ENCODE results near the gene PTPRN2.
"Not testable (repeated sequence)": the region's sequence is repeated elsewhere in the genome, so short reads cannot be mapped to it uniquely, and the experiment has no call there.

Gene PTPRN2

GRCh38 chr7:157753713-157754415 is 833.8 kb downstream of the PTPRN2 start:
- DNase-seq (ENCODE audit: low spot score), result no peak

GRCh38 chr7:157752832-157753291 is 834.8 kb downstream of the PTPRN2 start:
- DNase-seq (ENCODE audit: low spot score), result no peak

- no peak for DNase-seq (ENCODE audit: low spot score)
Observed at GRCh38 chr7:157751951-157752673, 835.5 kb downstream of the PTPRN2 start.

- DNase-seq (ENCODE audit: low spot score), result no peak
Observed at GRCh38 chr7:157751406-157751805, 836.2 kb downstream of the PTPRN2 start.

GRCh38 chr7:157750291-157750690 is 837.3 kb downstream of the PTPRN2 start:
- DNase-seq (ENCODE audit: low spot score), result no peak

GRCh38 chr7:157745721-157746709 is 841.6 kb downstream of the PTPRN2 start:
- no peak for DNase-seq (ENCODE audit: low spot score)

GRCh38 chr7:157744786-157745601 is 842.6 kb downstream of the PTPRN2 start:
- no peak for DNase-seq (ENCODE audit: low spot score)

GRCh38 chr7:157743781-157744525 is 843.7 kb downstream of the PTPRN2 start:
- DNase-seq (ENCODE audit: low spot score), result no peak

GRCh38 chr7:157740251-157740798 is 847.3 kb downstream of the PTPRN2 start:
- no peak for DNase-seq (ENCODE audit: low spot score)

GRCh38 chr7:157739650-157740049 is 848.0 kb downstream of the PTPRN2 start:
- DNase-seq (ENCODE audit: low spot score), result no peak

- DNase-seq (ENCODE audit: low spot score), result no peak
Observed at GRCh38 chr7:157739031-157739430, 848.6 kb downstream of the PTPRN2 start.

GRCh38 chr7:157738066-157738460 is 849.6 kb downstream of the PTPRN2 start:
- DNase-seq (ENCODE audit: low spot score), result no peak

- no peak for DNase-seq (ENCODE audit: low spot score)
Observed at GRCh38 chr7:157737151-157738065, 850.2 kb downstream of the PTPRN2 start.

GRCh38 chr7:157736341-157736740 is 851.3 kb downstream of the PTPRN2 start:
- DNase-seq (ENCODE audit: low spot score), result no peak

GRCh38 chr7:157735826-157736225 is 851.8 kb downstream of the PTPRN2 start:
- no peak for DNase-seq (ENCODE audit: low spot score)

GRCh38 chr7:157734676-157735640 is 852.7 kb downstream of the PTPRN2 start:
- DNase-seq (ENCODE audit: low spot score), result no peak

GRCh38 chr7:157733760-157734395 is 853.7 kb downstream of the PTPRN2 start:
- DNase-seq (ENCODE audit: low spot score), result not testable (repeated sequence)

- DNase-seq (ENCODE audit: low spot score), result no peak
Observed at GRCh38 chr7:157731126-157731525, 856.5 kb downstream of the PTPRN2 start.

Data from LoVo (cell line).